Measurements from ENCODE around the gene ANXA6. TPM values are rescaled to one million over a fixed set of nuclear protein-coding genes. Genes with fewer than 3 reads are reported as not detected.
A peak's percentile ranks its signal among the peaks of the same experiment; 100 is the strongest.

ANXA6 gene
- total RNA-seq, 1 donor from 2014 or later: 245 TPM

DNA sequence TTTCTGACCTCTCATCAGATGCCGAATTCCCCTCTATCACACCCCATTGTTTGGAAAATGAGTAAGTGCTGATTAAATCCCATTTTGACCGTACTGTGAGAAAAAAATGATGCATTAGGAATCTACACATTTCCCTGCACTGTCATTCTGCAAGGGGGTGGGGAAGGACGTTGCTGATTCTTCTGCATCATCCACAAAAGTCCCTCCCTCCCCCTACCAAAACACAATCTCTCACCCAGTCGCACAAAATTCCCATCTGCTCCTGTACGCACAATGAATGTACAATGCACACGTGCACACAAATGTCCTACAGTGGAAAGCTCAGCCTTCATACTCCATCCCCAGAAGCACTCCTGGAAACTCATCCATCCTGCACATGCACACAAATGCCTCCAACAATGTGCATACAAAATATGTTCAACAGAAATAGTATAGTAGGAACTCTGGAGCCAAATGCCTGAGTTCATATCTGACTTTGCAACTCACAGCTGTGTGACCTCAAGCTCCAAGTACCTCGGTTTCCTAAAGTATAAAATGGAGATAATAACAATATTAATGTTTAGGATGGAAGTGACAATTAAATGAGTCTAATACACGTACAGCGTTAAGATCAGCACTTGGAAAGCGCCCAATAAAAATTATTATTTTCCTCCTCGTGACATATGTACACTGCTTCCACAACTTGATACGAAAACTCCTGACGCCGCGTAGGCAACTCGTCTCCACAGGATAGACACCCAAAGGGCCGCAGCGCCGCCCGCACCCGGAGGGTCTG, 77.6 kb downstream of the ANXA6 start:
- Mint-ChIP-seq H3K27me3 (ENCODE audit: unreplicated experiment) (no peaks in the 10 kb centered on the region), H3K27ac (ENCODE audit: unreplicated experiment) (peak overlapping the region; percentile 86), H3K9me3 (ENCODE audit: unreplicated experiment) (no peaks in the 10 kb centered on the region), H3K4me3 (ENCODE audit: unreplicated experiment) (peak overlapping the region; percentile 89), H3K36me3 (ENCODE audit: unreplicated experiment) (peaks cover 3% of the 10 kb centered on the region), H3K4me1 (ENCODE audit: unreplicated experiment) (peaks cover 58% of the 10 kb centered on the region)
- DNase-seq (ENCODE audit: extremely low spot score, unreplicated experiment): no peak
- TF ChIP-seq, protein P1, sequence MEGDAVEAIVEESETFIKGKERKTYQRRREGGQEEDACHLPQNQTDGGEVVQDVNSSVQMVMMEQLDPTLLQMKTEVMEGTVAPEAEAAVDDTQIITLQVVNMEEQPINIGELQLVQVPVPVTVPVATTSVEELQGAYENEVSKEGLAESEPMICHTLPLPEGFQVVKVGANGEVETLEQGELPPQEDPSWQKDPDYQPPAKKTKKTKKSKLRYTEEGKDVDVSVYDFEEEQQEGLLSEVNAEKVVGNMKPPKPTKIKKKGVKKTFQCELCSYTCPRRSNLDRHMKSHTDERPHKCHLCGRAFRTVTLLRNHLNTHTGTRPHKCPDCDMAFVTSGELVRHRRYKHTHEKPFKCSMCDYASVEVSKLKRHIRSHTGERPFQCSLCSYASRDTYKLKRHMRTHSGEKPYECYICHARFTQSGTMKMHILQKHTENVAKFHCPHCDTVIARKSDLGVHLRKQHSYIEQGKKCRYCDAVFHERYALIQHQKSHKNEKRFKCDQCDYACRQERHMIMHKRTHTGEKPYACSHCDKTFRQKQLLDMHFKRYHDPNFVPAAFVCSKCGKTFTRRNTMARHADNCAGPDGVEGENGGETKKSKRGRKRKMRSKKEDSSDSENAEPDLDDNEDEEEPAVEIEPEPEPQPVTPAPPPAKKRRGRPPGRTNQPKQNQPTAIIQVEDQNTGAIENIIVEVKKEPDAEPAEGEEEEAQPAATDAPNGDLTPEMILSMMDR (IDR thresholded peaks at IDR 0.05): no peak

DNA sequence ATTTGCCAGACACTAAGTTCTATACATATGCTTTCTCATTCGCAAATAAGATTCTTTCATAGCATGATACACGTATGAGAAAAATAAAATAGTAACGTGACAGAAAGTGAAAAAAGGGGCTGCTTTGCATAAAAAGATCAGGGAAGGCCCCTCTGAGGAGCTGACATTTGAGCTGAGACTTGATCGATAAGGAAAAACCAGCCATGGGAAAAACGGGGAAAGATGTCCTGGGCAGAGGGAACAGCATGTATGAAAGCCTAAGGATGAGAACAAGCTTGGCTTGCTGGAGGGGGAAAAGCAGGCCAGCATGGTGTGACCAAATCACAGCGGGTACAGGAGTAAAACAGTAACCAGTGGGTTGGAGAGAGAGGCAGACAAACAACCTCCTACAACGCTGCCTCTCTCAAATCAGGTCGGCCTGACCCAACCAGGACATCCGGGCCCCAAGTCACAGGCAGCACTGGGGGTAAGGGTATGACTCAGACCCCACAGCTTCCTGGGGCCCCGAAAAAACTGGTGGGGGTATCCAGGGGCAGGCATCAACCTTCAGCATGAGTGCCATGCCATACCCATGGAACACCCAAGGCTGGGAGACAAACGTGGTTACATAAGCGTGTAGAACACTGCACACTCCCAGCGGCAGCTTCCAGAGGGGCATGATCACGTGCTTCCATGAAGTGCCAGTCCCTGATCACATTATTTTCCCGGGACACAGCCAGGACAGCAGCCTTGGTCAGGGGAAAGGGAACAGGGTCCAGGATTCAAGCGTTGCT, 78.9 kb downstream of the ANXA6 start:
- TF ChIP-seq, protein P1 (IDR thresholded peaks at IDR 0.05): no peak
- no peak for DNase-seq (ENCODE audit: extremely low spot score, unreplicated experiment)
- H3K4me1 Mint-ChIP-seq (ENCODE audit: unreplicated experiment): peaks cover 59% of the 10 kb centered on the region
- H3K9me3 Mint-ChIP-seq (ENCODE audit: unreplicated experiment): no peaks in the 10 kb centered on the region
- H3K27me3 Mint-ChIP-seq (ENCODE audit: unreplicated experiment): no peaks in the 10 kb centered on the region
- H3K36me3 Mint-ChIP-seq (ENCODE audit: unreplicated experiment): peaks cover 3% of the 10 kb centered on the region
- H3K27ac Mint-ChIP-seq (ENCODE audit: unreplicated experiment): peak overlapping the region; percentile 38
- peak overlapping the region; percentile 40 for H3K4me3 Mint-ChIP-seq (ENCODE audit: unreplicated experiment)

DNA sequence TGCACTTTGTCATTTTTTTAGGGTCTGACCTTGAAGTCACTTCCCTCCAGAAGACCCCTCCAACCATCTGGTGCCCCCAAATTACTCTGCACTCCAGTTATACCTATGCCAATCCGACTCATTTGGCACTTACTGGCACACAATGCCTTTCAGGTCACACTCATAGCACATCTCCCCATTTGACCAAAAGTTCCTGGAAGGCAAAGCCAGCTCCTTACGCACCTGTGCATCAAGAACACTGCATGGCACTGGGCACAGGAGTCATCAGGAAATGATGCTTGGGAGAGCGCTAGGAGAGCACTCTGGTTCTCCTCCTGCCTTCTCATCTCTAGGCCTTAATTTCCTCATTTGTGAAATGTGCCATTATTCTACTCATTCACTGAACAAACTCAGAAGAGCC, 79.6 kb downstream of the ANXA6 start:
- H3K4me3 Mint-ChIP-seq (ENCODE audit: unreplicated experiment): no peak overlapping the region
- DNase-seq (ENCODE audit: extremely low spot score, unreplicated experiment): no peak
- TF ChIP-seq, protein P1 (IDR thresholded peaks at IDR 0.05): no peak
- peaks cover 3% of the 10 kb centered on the region for H3K36me3 Mint-ChIP-seq (ENCODE audit: unreplicated experiment)
- peaks cover 57% of the 10 kb centered on the region for H3K4me1 Mint-ChIP-seq (ENCODE audit: unreplicated experiment)
- peak overlapping the region; percentile 35 for H3K27ac Mint-ChIP-seq (ENCODE audit: unreplicated experiment)
- no peaks in the 10 kb centered on the region for H3K9me3 Mint-ChIP-seq (ENCODE audit: unreplicated experiment)
- H3K27me3 Mint-ChIP-seq (ENCODE audit: unreplicated experiment): no peaks in the 10 kb centered on the region

DNA sequence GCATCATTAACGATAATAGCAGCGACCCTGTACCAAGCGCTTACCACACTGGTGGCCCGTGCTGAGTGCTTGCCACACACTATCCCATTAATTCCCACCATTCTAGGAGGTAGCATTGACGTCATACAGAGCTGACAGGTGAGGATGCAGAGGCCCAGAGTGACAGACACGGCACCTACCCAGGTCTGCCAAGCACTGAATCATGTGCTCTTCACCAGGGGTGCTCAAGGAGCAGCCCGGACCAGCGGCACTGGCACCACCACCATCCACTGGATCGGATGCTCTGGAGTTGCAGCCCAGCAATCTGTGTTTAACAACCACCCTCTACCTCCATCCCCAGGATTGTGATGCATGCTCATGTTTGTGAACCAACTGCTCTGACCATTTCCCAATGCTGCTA, 80.2 kb downstream of the ANXA6 start:
- H3K9me3 Mint-ChIP-seq (ENCODE audit: unreplicated experiment): no peaks in the 10 kb centered on the region
- no peak overlapping the region for H3K27ac Mint-ChIP-seq (ENCODE audit: unreplicated experiment)
- TF ChIP-seq, protein P1 (IDR thresholded peaks at IDR 0.05): no peak
- H3K4me3 Mint-ChIP-seq (ENCODE audit: unreplicated experiment): no peak overlapping the region
- H3K36me3 Mint-ChIP-seq (ENCODE audit: unreplicated experiment): peaks cover 3% of the 10 kb centered on the region
- H3K27me3 Mint-ChIP-seq (ENCODE audit: unreplicated experiment): no peaks in the 10 kb centered on the region
- DNase-seq (ENCODE audit: extremely low spot score, unreplicated experiment): no peak
- H3K4me1 Mint-ChIP-seq (ENCODE audit: unreplicated experiment): peaks cover 56% of the 10 kb centered on the region

GRCh38 chr5:151076616-151077015, 81.0 kb downstream of the ANXA6 start:
- Mint-ChIP-seq H3K36me3 (ENCODE audit: unreplicated experiment) (peaks cover 3% of the 10 kb centered on the region), H3K4me1 (ENCODE audit: unreplicated experiment) (peaks cover 58% of the 10 kb centered on the region), H3K27ac (ENCODE audit: unreplicated experiment) (no peak overlapping the region), H3K27me3 (ENCODE audit: unreplicated experiment) (no peaks in the 10 kb centered on the region), H3K4me3 (ENCODE audit: unreplicated experiment) (no peak overlapping the region), H3K9me3 (ENCODE audit: unreplicated experiment) (no peaks in the 10 kb centered on the region)
- DNase-seq (ENCODE audit: extremely low spot score, unreplicated experiment): no peak
- TF ChIP-seq, protein P1 (IDR thresholded peaks at IDR 0.05): no peak

All from osteocyte (in vitro differentiated cells).